ENCODE data around the gene ASPHD1. TPM values are rescaled to one million over a fixed set of nuclear protein-coding genes. Genes with fewer than 3 reads are reported as not detected.

Gene ASPHD1
- under 1 TPM in 3 of 7 donors, not detected in 4; 0.51 to 0.87 (median 0.66) TPM for total RNA-seq
- polyA plus RNA-seq = 1 to 10 TPM in 1 of 3 donors, under 1 TPM in 2; 0.28 to 1.6 (median 0.99) TPM
- long read RNA-seq, donor 1 = 0 reads
- long read RNA-seq, donor 2 = 0 reads

- Histone ChIP-seq H3K9me3 (no peaks in the 10 kb centered on the region), H3K36me3 (no peaks in the 10 kb centered on the region), H3K4me1 (peaks cover 0 to 27% (median 18%) of the 10 kb centered on the region in 6 donors), H3K27ac (peak within 1 kb of the TSS in 5 of 8 donors; percentile 22 to 69 (median 36)), H3K27me3 (replicated peaks in 1 of 7) (peaks cover 0 to 65% (median 27%) of the 10 kb centered on the region in 7 donors), H3K4me3 (peak within 1 kb of the TSS; percentile 54 to 90 (median 72))
- intact Hi-C loops (cut with DNase I; ENCODE audit: low total_unique reads) = no loop called here
- 1 to 2% (median 1%) methylated on average over 21 to 67 of the region's 67 CpGs for WGBS, 5 donors
- peak; percentile 91 for DNase-seq
- TF ChIP-seq POLR2AphosphoS5 (IDR thresholded peaks at IDR 0.05) (peak in 1 of 3 donors; percentile 54), POLR2A (IDR thresholded peaks at IDR 0.05) (no peak)
These were observed at the start of gene ASPHD1 for GRCh38 chr16:29900102-29900887. ASPHD1 (plus strand) TSS chr16:29900488; CDS start chr16:29900972, 484 bp downstream.

- no peaks in the 10 kb centered on the region for H3K27me3 ChIP-seq (replicated peaks in 1 of 7)
- H3K27ac ChIP-seq = no peak overlapping the region
- 86 to 98% (median 90%) methylated on average over 3 of the region's 3 CpGs for WGBS, 5 donors
- no peak for DNase-seq
- TF ChIP-seq POLR2AphosphoS5 (IDR thresholded peaks at IDR 0.05) = peak in 1 of 3 donors; percentile 27
- TF ChIP-seq POLR2A (IDR thresholded peaks at IDR 0.05) = no peak
- peaks cover 0 to 22% (median 12%) of the 10 kb centered on the region in 6 donors for H3K4me1 ChIP-seq
- no peak overlapping the region for H3K4me3 ChIP-seq
- H3K36me3 ChIP-seq = peaks cover 0 to 50% (median 20%) of the 10 kb centered on the region in 6 donors
- intact Hi-C loops (cut with DNase I; ENCODE audit: low total_unique reads) = no loop called here
- H3K9me3 ChIP-seq = no peaks in the 10 kb centered on the region
These were observed 49.3 kb upstream of the ASPHD1 start for GRCh38 chr16:29850998-29851397.

- intact Hi-C loops (cut with DNase I; ENCODE audit: low total_unique reads) = no loop called here
- no peaks in the 10 kb centered on the region for H3K9me3 ChIP-seq
- peaks cover 0 to 22% (median 12%) of the 10 kb centered on the region in 6 donors for H3K4me1 ChIP-seq
- H3K36me3 ChIP-seq = peaks cover 0 to 35% (median 3%) of the 10 kb centered on the region in 6 donors
- no peaks in the 10 kb centered on the region for H3K27me3 ChIP-seq (replicated peaks in 1 of 7)
- no peak for DNase-seq
- TF ChIP-seq CTCF (IDR thresholded peaks at IDR 0.05 in 8 of 11, conservative IDR thresholded peaks at IDR 0.05 in 3 of 11) (no peak), POLR2AphosphoS5 (IDR thresholded peaks at IDR 0.05) (peak in 1 of 3 donors; percentile 83), POLR2A (IDR thresholded peaks at IDR 0.05) (peak in 1 of 3 donors; percentile 28)
- no peak overlapping the region for H3K4me3 ChIP-seq
- 40 to 64% (median 59%) methylated on average over 7 of the region's 7 CpGs for WGBS, 5 donors
- peak overlapping the region in 7 of 8 donors; percentile 60 to 82 (median 77) for H3K27ac ChIP-seq
These were observed 47.6 kb upstream of the ASPHD1 start for GRCh38 chr16:29852654-29853053.

GRCh38 chr16:29854520-29855100 lies 45.7 kb upstream of the ASPHD1 start:
- intact Hi-C loops (cut with DNase I; ENCODE audit: low total_unique reads) = no loop called here
- TF ChIP-seq POLR2AphosphoS5 (IDR thresholded peaks at IDR 0.05) (no peak), POLR2A (IDR thresholded peaks at IDR 0.05) (no peak), CTCF (IDR thresholded peaks at IDR 0.05 in 8 of 11, conservative IDR thresholded peaks at IDR 0.05 in 3 of 11) (no peak)

More at GRCh38 chr16:29854520-29855100, 45.7 kb upstream of the ASPHD1 start:
- Histone ChIP-seq H3K27me3 (replicated peaks in 1 of 7) (no peaks in the 10 kb centered on the region), H3K27ac (no peak overlapping the region), H3K9me3 (no peaks in the 10 kb centered on the region), H3K36me3 (peaks cover 0 to 35% (median 15%) of the 10 kb centered on the region in 6 donors), H3K4me1 (peaks cover 0 to 15% (median 6%) of the 10 kb centered on the region in 6 donors), H3K4me3 (no peak overlapping the region)
- DNase-seq = no peak
- WGBS, 5 donors = 88 to 93% (median 92%) methylated on average over 5 of the region's 5 CpGs

Data from spleen (tissue), 13 donors.